Neural progenitor cell (in vitro differentiated cells): ENCODE measurements around the gene NFIX. TPM values are rescaled to one million over a fixed set of nuclear protein-coding genes. Genes with fewer than 3 reads are reported as not detected.

Experiments used
- DNase-seq: peaks from one replicate; pipeline ENCODE4 v3.0.0-alpha.2; 2016; ENCODE audit warnings: low spot score
- H2AFZ ChIP-seq: fragments of 200-600 bp; sonication (generic); replicated peaks from 2 replicates; pipeline ENCODE4 v1.6.1; 2016; ENCODE audit warnings: antibody characterized with exemption
- H3F3A ChIP-seq: fragments of 200-600 bp; sonication (generic); 2 replicates; pipeline ENCODE4 v1.6.1; 2016; ENCODE audit warnings: antibody characterized with exemption, low read depth
- H3K27ac ChIP-seq: fragments of 200-600 bp; sonication (generic); 2 replicates; pipeline ENCODE4 v1.5.1; 2016; ENCODE audit warnings: mild to moderate bottlenecking
- H3K27me3 ChIP-seq: fragments of 200-600 bp; sonication (generic); 2 replicates; pipeline ENCODE4 v1.6.1; 2016; ENCODE audit warnings: mild to moderate bottlenecking, moderate library complexity
- H3K36me3 ChIP-seq: fragments of 200-600 bp; sonication (generic); 2 replicates; pipeline ENCODE4 v1.5.1; 2016
- H3K4me1 ChIP-seq: fragments of 200-600 bp; sonication (generic); 2 replicates; pipeline ENCODE4 v1.6.1; 2016; ENCODE audit warnings: mixed run types
- H3K4me2 ChIP-seq: fragments of 200-600 bp; sonication (generic); 2 replicates; pipeline ENCODE4 v1.6.1; 2016
- H3K4me3 ChIP-seq: fragments of 200-600 bp; sonication (generic); 2 replicates; pipeline ENCODE4 v1.5.1; 2016
- H3K79me2 ChIP-seq: fragments of 200-600 bp; sonication (generic); 2 replicates; pipeline ENCODE4 v1.6.1; 2016; ENCODE audit warnings: low read depth
- H3K9ac ChIP-seq: fragments of 200-600 bp; sonication (generic); 2 replicates; pipeline ENCODE4 v1.6.1; 2016
- H3K9me3 ChIP-seq: fragments of 200-600 bp; sonication (generic); 2 replicates; pipeline ENCODE4 v1.5.1; 2016; ENCODE audit warnings: low read depth
- H4K20me1 ChIP-seq: fragments of 200-600 bp; sonication (generic); 2 replicates; pipeline ENCODE4 v1.6.1; 2016; ENCODE audit warnings: low read depth
- H3K27ac Mint-ChIP-seq: 3 replicates; pipeline ENCODE4 v1.8.0; 2021; ENCODE audit warnings: mixed read lengths
- H3K27me3 Mint-ChIP-seq: 2 replicates; pipeline ENCODE4 v1.8.0; 2022; ENCODE audit warnings: low read depth, mild to moderate bottlenecking, inconsistent platforms, moderate library complexity, mixed read lengths; ENCODE audit not compliant: insufficient read depth
- H3K36me3 Mint-ChIP-seq: 3 replicates; pipeline ENCODE4 v1.8.0; 2021; ENCODE audit warnings: mixed read lengths
- H3K4me1 Mint-ChIP-seq: 3 replicates; pipeline ENCODE4 v1.8.0; 2021; ENCODE audit warnings: mixed read lengths
- H3K4me3 Mint-ChIP-seq: 3 replicates; pipeline ENCODE4 v1.8.0; 2021; ENCODE audit warnings: mild to moderate bottlenecking, moderate library complexity, mixed read lengths
- H3K9me3 Mint-ChIP-seq: 3 replicates; pipeline ENCODE4 v1.8.0; 2020; ENCODE audit warnings: mixed read lengths
- EZH2 ChIP-seq: fragments of 200-600 bp; sonication (generic); IDR thresholded peaks from 2 replicates; pipeline ENCODE4 v1.6.1; 2017; ENCODE audit warnings: antibody characterized with exemption, mild to moderate bottlenecking, moderate library complexity
- EZH2phosphoT487 ChIP-seq: fragments of 200-600 bp; sonication (generic); IDR thresholded peaks from 2 replicates; pipeline ENCODE4 v1.6.1; 2017; ENCODE audit warnings: antibody characterized with exemption
- total RNA-seq: library from RNA; depleted of rRNA; stranded (reverse); fragments of >200 nt; gene quantifications from 2 replicates; pipeline ENCODE4 v1.2.3, GENCODE V29; 2015; ENCODE audit warnings: low replicate concordance
- TF ChIP-seq, protein P1 (sequence below): fragments of 200-600 bp; sonication (generic); IDR thresholded peaks from 2 replicates; pipeline ENCODE4 v1.5.1; 2017; ENCODE audit warnings: antibody characterized with exemption, mild to moderate bottlenecking

NFIX gene
- total RNA-seq, 1 donor from 2014 or later = 0.06 TPM

DNA sequence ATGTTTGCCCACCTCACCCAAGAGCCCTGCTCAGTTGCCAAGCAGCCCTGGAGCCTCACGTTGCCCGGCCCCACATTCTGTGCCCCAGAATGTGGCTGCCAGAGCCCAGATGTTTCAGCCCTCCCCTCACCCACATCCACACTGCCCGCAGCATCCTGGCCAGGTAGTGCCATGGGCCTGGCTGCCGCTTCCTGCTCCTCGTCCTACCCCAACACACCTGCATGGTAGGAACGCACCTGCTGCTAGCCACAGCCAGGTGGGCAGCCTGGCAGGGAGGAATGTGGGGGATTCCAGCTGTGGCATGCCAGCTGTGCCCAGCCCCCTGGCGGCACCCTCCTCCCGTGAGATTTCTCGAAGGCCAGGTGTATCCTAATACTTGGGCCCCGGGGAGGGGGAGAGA lies 7.5 kb upstream of the NFIX start:
- no peak for DNase-seq
- H3K4me1 ChIP-seq = no peaks in the 10 kb centered on the region
- Mint-ChIP-seq H3K4me1 (peaks cover 21% of the 10 kb centered on the region), H3K36me3 (no peaks in the 10 kb centered on the region), H3K27ac (no peak overlapping the region), H3K4me3 (no peak overlapping the region), H3K27me3 (peaks cover 34% of the 10 kb centered on the region), H3K9me3 (peaks cover 5% of the 10 kb centered on the region)
- H3F3A ChIP-seq = peaks cover 6% of the 10 kb centered on the region
- H3K79me2 ChIP-seq = no peaks in the 10 kb centered on the region
- peaks cover 100% of the 10 kb centered on the region for H3K27me3 ChIP-seq
- H3K4me2 ChIP-seq = no peak overlapping the region
- no peak overlapping the region for H3K9ac ChIP-seq
- H2AFZ ChIP-seq = no peak overlapping the region
- H3K36me3 ChIP-seq = no peaks in the 10 kb centered on the region
- H4K20me1 ChIP-seq = peaks cover 5% of the 10 kb centered on the region
- no peak overlapping the region for H3K4me3 ChIP-seq
- H3K9me3 ChIP-seq = no peaks in the 10 kb centered on the region
- no peak overlapping the region for H3K27ac ChIP-seq
- TF ChIP-seq EZH2phosphoT487 = no peak
- TF ChIP-seq, protein P1, sequence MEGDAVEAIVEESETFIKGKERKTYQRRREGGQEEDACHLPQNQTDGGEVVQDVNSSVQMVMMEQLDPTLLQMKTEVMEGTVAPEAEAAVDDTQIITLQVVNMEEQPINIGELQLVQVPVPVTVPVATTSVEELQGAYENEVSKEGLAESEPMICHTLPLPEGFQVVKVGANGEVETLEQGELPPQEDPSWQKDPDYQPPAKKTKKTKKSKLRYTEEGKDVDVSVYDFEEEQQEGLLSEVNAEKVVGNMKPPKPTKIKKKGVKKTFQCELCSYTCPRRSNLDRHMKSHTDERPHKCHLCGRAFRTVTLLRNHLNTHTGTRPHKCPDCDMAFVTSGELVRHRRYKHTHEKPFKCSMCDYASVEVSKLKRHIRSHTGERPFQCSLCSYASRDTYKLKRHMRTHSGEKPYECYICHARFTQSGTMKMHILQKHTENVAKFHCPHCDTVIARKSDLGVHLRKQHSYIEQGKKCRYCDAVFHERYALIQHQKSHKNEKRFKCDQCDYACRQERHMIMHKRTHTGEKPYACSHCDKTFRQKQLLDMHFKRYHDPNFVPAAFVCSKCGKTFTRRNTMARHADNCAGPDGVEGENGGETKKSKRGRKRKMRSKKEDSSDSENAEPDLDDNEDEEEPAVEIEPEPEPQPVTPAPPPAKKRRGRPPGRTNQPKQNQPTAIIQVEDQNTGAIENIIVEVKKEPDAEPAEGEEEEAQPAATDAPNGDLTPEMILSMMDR = no peak
- no peak for TF ChIP-seq EZH2

DNA sequence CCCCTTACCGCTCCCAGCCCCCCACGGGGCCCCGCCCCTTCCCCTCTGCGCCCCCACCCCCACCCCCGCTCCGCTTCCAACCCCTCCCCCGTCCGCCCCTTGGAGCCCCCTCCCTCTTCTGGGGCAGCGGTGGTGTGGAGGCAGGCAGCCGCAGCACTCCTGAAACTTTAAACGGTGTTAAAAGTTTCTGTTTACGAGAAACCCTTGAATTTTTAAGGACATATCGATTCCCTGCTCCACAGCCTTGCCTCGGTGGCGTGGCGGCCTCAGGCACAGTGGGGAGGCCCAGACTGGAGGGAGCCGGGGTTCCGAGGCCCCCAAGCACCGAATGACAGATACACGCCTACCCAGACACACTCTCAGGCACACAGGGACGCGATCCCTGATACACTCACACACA lies 4.8 kb upstream of the NFIX start:
- Histone ChIP-seq H3K4me2 (no peak overlapping the region), H3K27me3 (peaks cover 99% of the 10 kb centered on the region)
- H3K27me3 Mint-ChIP-seq = peaks cover 48% of the 10 kb centered on the region

DNA sequence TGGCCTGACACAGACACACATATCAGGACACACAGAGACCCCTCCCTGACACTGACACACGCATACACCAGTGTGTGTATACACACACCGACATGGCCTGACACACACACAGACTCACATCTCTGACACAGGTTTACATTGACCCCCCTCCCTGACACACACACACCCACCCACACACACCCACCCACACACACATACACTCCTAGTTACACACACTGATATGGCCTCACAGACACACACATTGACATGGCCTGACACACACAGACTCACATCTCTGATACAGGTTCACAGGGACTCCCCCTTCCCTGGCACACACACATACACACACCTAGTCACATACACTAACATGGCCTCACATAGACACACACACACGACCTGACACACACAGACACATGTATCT lies 4.4 kb upstream of the NFIX start:
- Mint-ChIP-seq H3K9me3 (peaks cover 9% of the 10 kb centered on the region), H3K4me1 (peaks cover 18% of the 10 kb centered on the region), H3K27ac (no peak overlapping the region), H3K4me3 (peak overlapping the region; percentile 21), H3K27me3 (peaks cover 46% of the 10 kb centered on the region), H3K36me3 (no peaks in the 10 kb centered on the region)
- no peaks in the 10 kb centered on the region for H3K9me3 ChIP-seq
- DNase-seq = no peak
- peaks cover 98% of the 10 kb centered on the region for H3K27me3 ChIP-seq
- H2AFZ ChIP-seq = no peak overlapping the region
- TF ChIP-seq EZH2 (no peak), EZH2phosphoT487 (no peak)
- TF ChIP-seq, protein P1 = no peak
- no peak overlapping the region for H3K4me2 ChIP-seq
- no peaks in the 10 kb centered on the region for H3K79me2 ChIP-seq
- H3K9ac ChIP-seq = no peak overlapping the region
- H3K4me3 ChIP-seq = no peak overlapping the region
- H3K4me1 ChIP-seq = no peaks in the 10 kb centered on the region
- H4K20me1 ChIP-seq = peaks cover 18% of the 10 kb centered on the region
- H3F3A ChIP-seq = peaks cover 6% of the 10 kb centered on the region
- no peaks in the 10 kb centered on the region for H3K36me3 ChIP-seq
- H3K27ac ChIP-seq = no peak overlapping the region

More for the DNA sequence above, 4.8 kb upstream of the NFIX start:
- H3K9me3 Mint-ChIP-seq = peaks cover 9% of the 10 kb centered on the region
- no peak overlapping the region for H3K27ac ChIP-seq
- no peak overlapping the region for H3K9ac ChIP-seq
- H2AFZ ChIP-seq = no peak overlapping the region
- H3K36me3 Mint-ChIP-seq = no peaks in the 10 kb centered on the region
- no peaks in the 10 kb centered on the region for H3K4me1 ChIP-seq
- DNase-seq = no peak
- H3K9me3 ChIP-seq = no peaks in the 10 kb centered on the region
- H3F3A ChIP-seq = peaks cover 8% of the 10 kb centered on the region
- peaks cover 21% of the 10 kb centered on the region for H3K4me1 Mint-ChIP-seq
- H3K27ac Mint-ChIP-seq = no peak overlapping the region
- peak overlapping the region; percentile 21 for H3K4me3 Mint-ChIP-seq
- H3K36me3 ChIP-seq = no peaks in the 10 kb centered on the region
- TF ChIP-seq, protein P1 = no peak
- no peak for TF ChIP-seq EZH2
- no peak for TF ChIP-seq EZH2phosphoT487
- H3K79me2 ChIP-seq = no peaks in the 10 kb centered on the region
- peaks cover 18% of the 10 kb centered on the region for H4K20me1 ChIP-seq
- no peak overlapping the region for H3K4me3 ChIP-seq
